Islet of Langerhans (tissue), 1 donor: ENCODE data around the gene ATXN7L3.

Experiments
- FAIRE-seq: peaks from one replicate; lab custom pipeline; 2011; peaks lifted over from hg19 to GRCh38; lab: Jason Lieb, UNC

ATXN7L3 gene

GRCh38 chr17:44217738-44218343, 18.2 kb upstream of the ATXN7L3 start:
- no peak for FAIRE-seq

GRCh38 chr17:44216694-44217093, 17.0 kb upstream of the ATXN7L3 start:
- FAIRE-seq, result no peak

GRCh38 chr17:44216173-44216572, 16.5 kb upstream of the ATXN7L3 start:
- no peak for FAIRE-seq

GRCh38 chr17:44214896-44215295, 15.2 kb upstream of the ATXN7L3 start:
- FAIRE-seq, result no peak

- no peak for FAIRE-seq
These were observed 14.5 kb upstream of the ATXN7L3 start for GRCh38 chr17:44214230-44214494.

GRCh38 chr17:44213403-44214229, 13.9 kb upstream of the ATXN7L3 start:
- FAIRE-seq, result no peak

- FAIRE-seq, result no peak
These were observed 13.1 kb upstream of the ATXN7L3 start for GRCh38 chr17:44212507-44213402.

- FAIRE-seq, result no peak
These were observed 11.9 kb upstream of the ATXN7L3 start for GRCh38 chr17:44211281-44212265.

GRCh38 chr17:44210342-44211192, 10.9 kb upstream of the ATXN7L3 start:
- no peak for FAIRE-seq

- FAIRE-seq, result no peak
These were observed 10.2 kb upstream of the ATXN7L3 start for GRCh38 chr17:44209786-44210341.

GRCh38 chr17:44207743-44208142, 8.1 kb upstream of the ATXN7L3 start:
- no peak for FAIRE-seq

- FAIRE-seq, result no peak
These were observed 7.6 kb upstream of the ATXN7L3 start for GRCh38 chr17:44207319-44207718.

GRCh38 chr17:44206825-44207155, 7.1 kb upstream of the ATXN7L3 start:
- no peak for FAIRE-seq

- no peak for FAIRE-seq
These were observed 6.5 kb upstream of the ATXN7L3 start for GRCh38 chr17:44205962-44206824.

- no peak for FAIRE-seq
These were observed 4.8 kb upstream of the ATXN7L3 start for GRCh38 chr17:44204441-44204882.

GRCh38 chr17:44203731-44204440, 4.2 kb upstream of the ATXN7L3 start:
- FAIRE-seq, result no peak

- FAIRE-seq, result no peak
These were observed 3.1 kb upstream of the ATXN7L3 start for GRCh38 chr17:44202756-44203155.

- FAIRE-seq, result no peak
These were observed 933 bp upstream of the ATXN7L3 start for GRCh38 chr17:44200478-44201155.
